GM21360 (cell line): ENCODE results near the gene DNASE1L1.

Experiments
- ATAC-seq: cut with Tn5 transposase; IDR thresholded peaks from one replicate; pipeline ENCODE4 v1.9.1; 2021; ENCODE audit warnings: mild to moderate bottlenecking, moderate library complexity; ENCODE audit not compliant: unreplicated experiment

DNASE1L1 gene

GRCh38 chrX:154354516-154354915 lies 54.5 kb downstream of the DNASE1L1 start:
- ATAC-seq: no peak

- no peak for ATAC-seq
These were observed 55.0 kb downstream of the DNASE1L1 start for GRCh38 chrX:154354013-154354412.

DNA sequence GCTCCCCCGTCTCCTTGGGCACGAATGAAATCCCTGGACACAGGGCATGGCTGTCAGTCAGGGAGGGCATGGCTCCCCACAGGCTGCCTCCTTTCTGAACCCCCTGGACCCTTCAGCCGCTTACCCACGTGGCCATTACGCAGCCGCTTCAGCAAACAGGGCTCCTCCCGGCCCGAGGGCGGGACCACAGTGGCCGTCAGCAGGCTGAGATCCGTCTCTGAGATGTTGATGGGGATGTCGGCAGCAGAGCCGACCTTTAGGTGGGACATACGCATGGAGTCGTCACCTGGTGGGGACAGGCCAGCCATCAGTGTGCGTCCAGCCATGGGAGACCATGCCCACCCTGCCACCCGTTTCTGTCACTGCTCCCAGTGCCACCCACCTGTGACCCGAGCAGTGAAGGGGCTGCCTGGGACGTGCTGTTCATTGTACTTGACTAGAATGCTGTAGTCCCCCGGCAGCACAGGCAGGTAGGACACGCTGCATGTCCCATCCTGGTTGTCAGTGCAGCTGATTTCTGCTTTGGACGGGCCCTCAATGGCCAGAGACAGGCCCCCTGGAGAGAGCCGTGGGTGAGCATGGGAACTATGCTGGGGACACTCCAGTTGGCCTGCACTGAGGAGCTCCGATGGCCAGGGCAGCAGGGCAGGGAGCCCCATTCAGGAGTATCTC lies 55.7 kb downstream of the DNASE1L1 start:
- ATAC-seq: no peak

DNA sequence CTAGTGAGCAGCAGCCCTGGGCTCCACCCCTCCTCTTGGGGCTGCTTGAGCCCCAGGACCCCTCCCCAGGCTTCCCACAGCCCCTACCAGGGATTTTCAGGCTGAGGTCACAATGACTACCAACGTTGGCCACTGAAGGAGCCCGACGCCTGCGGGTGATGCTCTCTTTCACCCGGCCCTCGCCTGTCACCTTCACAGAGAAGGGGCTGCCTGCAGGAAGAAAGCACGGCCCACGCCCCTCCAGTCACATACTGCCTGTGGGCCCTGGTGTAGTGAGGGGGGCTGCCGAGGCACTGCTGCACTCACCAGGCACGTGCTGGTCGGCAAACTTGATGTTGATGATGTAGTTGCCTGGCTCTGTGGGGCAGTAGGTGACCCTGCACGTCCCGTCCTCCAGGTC lies 56.6 kb downstream of the DNASE1L1 start:
- ATAC-seq: no peak

DNA sequence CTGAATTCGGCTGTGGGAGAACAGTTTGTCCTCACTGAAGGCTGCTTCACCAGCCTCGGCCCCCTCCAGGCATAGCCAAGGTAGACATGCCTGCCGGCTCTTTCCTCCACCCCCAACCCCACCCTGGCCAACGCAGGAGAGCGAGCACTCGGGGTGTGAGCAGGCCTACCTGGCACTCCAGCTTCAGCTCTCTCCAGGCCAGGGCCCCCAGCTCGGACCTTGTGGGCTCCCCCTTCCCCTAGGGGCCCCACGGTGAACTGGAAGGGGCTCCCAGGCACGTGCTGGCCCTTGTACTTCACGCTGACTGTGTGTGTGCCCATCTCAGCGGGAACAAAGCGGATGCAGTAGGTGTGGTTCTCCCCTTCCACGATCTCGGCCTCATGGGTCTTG lies 57.0 kb downstream of the DNASE1L1 start:
- ATAC-seq: no peak
